ENCODE measurements around the gene TBX10. TPM values are rescaled to one million over a fixed set of nuclear protein-coding genes. Genes with fewer than 3 reads are reported as not detected.

The TBX10 gene
- total RNA-seq, 1 experiment from 2014 or later, result not detected

- H3K4me2 ChIP-seq (ENCODE audit: insufficient read depth, insufficient read length, low read length), result peak within 1 kb of the TSS; percentile 77
- Mint-ChIP-seq H3K36me3 (ENCODE audit: insufficient read depth in 1 of 3, low read depth in 3 of 3) (peaks cover 13 to 31% (median 30%) of the 10 kb centered on the region in 3 experiments), H3K27ac (peak within 1 kb of the TSS in 2 of 3 experiments; percentile 16 to 90; a peak in 5 of 7 replicates), H3K4me3 (peak within 1 kb of the TSS; percentile 88 to 95), H3K4me1 (peaks cover 36 to 38% of the 10 kb centered on the region in 2 experiments), H3K27me3 (ENCODE audit: low read depth) (peaks cover 9% of the 10 kb centered on the region; the same call in 1 of the 2 replicates), H3K9me3 (peaks cover 7 to 9% of the 10 kb centered on the region in 2 experiments)
- peak within 1 kb of the TSS; percentile 39 for H3K9ac ChIP-seq (ENCODE audit: extremely low read depth, insufficient read length, low read length)
- no peak within 1 kb of the TSS for H4K5ac ChIP-seq (ENCODE audit: insufficient read length, low read depth, low read length)
- DNase-seq, result peak; percentile 96
- peaks cover 9% of the 10 kb centered on the region for H3K23me2 ChIP-seq (ENCODE audit: insufficient read length, low read depth, low read length, poor library complexity, severe bottlenecking)
- H3K4ac ChIP-seq (ENCODE audit: low read depth, low read length), result no peak within 1 kb of the TSS
- H3K56ac ChIP-seq (ENCODE audit: insufficient read length, low read depth, low read length), result no peak within 1 kb of the TSS
- H2AFZ ChIP-seq (ENCODE audit: low read length), result no peak within 1 kb of the TSS
- TF ChIP-seq CTCF (conservative IDR thresholded peaks at IDR 0.05), result peak; percentile 51
- H3K4me1 ChIP-seq (ENCODE audit: insufficient read depth, low read length), result no peaks in the 10 kb centered on the region
- H3K27ac ChIP-seq (ENCODE audit: insufficient read length, low read depth, low read length), result no peak within 1 kb of the TSS
- H2AK5ac ChIP-seq (ENCODE audit: insufficient read length, low read length), result no peak within 1 kb of the TSS
- H3K23ac ChIP-seq (ENCODE audit: insufficient read length, low read depth, low read length), result no peak within 1 kb of the TSS
- H2BK120ac ChIP-seq (ENCODE audit: low read depth, low read length, poor library complexity, severe bottlenecking), result no peak within 1 kb of the TSS
- no peak within 1 kb of the TSS for H3T11ph ChIP-seq (ENCODE audit: low read length)
- H3K79me2 ChIP-seq (ENCODE audit: insufficient read depth, low read length), result no peaks in the 10 kb centered on the region
- H3K27me3 ChIP-seq (ENCODE audit: insufficient read depth, low read length), result no peaks in the 10 kb centered on the region
- H4K91ac ChIP-seq (ENCODE audit: insufficient read length, low read depth, low read length), result no peak within 1 kb of the TSS
- H4K20me1 ChIP-seq (ENCODE audit: control insufficient read depth, insufficient read depth, insufficient read length), result no peaks in the 10 kb centered on the region
- no peak within 1 kb of the TSS for H3K18ac ChIP-seq (ENCODE audit: insufficient read length, low read depth, low read length)
- no peak within 1 kb of the TSS for H2BK15ac ChIP-seq (ENCODE audit: low read depth, low read length)
- H3K9me3 ChIP-seq (ENCODE audit: control insufficient read depth, low read depth, low read length), result no peaks in the 10 kb centered on the region
- WGBS (ENCODE audit: extremely low coverage, insufficient read length, low lambda C conversion rate), result no CpG with 5 or more reads among the region's 69 CpGs
- no peak within 1 kb of the TSS for H3K14ac ChIP-seq (ENCODE audit: insufficient read depth, low read length)
- H2BK12ac ChIP-seq (ENCODE audit: insufficient read length, low read depth, low read length), result no peak within 1 kb of the TSS
- H3K79me1 ChIP-seq (ENCODE audit: insufficient read depth, low read depth, low read length, poor library complexity, severe bottlenecking), result no peaks in the 10 kb centered on the region
- no peak within 1 kb of the TSS for H2BK5ac ChIP-seq (ENCODE audit: insufficient read length, low read length)
- no peak within 1 kb of the TSS for H2BK20ac ChIP-seq (ENCODE audit: low read depth, low read length, poor library complexity, severe bottlenecking)
- H4K8ac ChIP-seq (replicated peaks; ENCODE audit: insufficient read length, low read depth, low read length), result no peak within 1 kb of the TSS
Observed at GRCh38 chr11:67606492-67607295, 32.9 kb downstream of the TBX10 start, which contains the start of gene NDUFV1. NDUFV1 (plus strand) TSS chr11:67606936; CDS start chr11:67607005, 69 bp downstream.

Measured in H9 (cell line).